ENCODE results near the gene TRMT13. TPM values are rescaled to one million over a fixed set of nuclear protein-coding genes. Genes with fewer than 3 reads are reported as not detected.

The TRMT13 gene
- total and polyA plus RNA-seq, 2 of the 13 experiments (the other 11 are each of a cell fraction or from before 2014, with no cell fraction given), result 10.0 to 12.4 TPM

DNA sequence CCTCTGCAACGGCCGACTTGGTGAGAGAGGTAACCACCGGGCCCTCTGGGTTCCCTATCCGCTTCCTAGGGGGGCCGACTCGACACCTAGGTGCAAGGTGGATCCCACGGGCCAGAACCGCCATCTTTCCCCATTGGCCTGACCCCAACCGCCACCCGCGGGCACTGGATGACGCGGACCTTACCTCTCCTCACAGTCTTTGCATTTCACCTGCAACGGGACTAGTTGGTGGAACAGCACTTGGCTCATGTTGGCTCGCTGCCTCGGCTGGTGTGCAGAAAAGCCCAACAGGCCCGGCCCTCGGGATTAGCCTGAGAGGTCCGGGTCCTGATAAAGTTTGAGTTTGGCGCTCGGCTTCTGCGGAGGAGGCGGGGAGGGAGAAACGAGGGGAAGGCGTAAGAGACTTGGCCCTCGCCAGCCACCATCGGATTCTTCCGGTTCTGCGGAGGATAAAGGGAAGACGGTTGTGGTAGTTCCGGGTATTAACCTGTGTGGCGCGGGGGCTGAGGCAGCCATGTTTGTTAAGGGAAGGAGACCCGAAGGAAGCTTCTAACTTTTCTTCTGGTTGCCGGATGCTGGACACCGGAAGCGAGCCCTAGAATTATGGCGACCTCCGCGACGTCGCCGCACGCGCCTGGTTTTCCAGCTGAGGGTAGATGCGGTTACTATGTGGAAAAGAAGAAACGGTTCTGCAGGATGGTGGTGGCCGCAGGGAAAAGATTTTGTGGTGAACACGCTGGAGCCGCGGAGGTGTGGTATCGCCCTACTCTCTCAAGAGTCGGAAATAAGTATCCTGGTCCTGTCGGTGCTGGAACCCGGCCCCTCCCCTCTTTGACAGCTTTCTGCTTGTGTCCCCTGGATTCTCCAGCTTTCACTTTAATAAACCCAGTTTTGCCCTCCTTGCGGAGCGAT, at the start of gene TRMT13, which contains the start of gene SASS6 (continued):
- TF ChIP-seq, protein P1, sequence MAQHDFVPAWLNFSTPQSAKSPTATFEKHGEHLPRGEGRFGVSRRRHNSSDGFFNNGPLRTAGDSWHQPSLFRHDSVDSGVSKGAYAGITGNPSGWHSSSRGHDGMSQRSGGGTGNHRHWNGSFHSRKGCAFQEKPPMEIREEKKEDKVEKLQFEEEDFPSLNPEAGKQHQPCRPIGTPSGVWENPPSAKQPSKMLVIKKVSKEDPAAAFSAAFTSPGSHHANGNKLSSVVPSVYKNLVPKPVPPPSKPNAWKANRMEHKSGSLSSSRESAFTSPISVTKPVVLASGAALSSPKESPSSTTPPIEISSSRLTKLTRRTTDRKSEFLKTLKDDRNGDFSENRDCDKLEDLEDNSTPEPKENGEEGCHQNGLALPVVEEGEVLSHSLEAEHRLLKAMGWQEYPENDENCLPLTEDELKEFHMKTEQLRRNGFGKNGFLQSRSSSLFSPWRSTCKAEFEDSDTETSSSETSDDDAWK (CRISPR knock-in tag; IDR thresholded peaks at IDR 0.05), result no peak
- TF ChIP-seq, protein P2, sequence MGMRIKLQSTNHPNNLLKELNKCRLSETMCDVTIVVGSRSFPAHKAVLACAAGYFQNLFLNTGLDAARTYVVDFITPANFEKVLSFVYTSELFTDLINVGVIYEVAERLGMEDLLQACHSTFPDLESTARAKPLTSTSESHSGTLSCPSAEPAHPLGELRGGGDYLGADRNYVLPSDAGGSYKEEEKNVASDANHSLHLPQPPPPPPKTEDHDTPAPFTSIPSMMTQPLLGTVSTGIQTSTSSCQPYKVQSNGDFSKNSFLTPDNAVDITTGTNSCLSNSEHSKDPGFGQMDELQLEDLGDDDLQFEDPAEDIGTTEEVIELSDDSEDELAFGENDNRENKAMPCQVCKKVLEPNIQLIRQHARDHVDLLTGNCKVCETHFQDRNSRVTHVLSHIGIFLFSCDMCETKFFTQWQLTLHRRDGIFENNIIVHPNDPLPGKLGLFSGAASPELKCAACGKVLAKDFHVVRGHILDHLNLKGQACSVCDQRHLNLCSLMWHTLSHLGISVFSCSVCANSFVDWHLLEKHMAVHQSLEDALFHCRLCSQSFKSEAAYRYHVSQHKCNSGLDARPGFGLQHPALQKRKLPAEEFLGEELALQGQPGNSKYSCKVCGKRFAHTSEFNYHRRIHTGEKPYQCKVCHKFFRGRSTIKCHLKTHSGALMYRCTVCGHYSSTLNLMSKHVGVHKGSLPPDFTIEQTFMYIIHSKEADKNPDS (CRISPR knock-in tag; IDR thresholded peaks at IDR 0.05), result no peak
- no peak; the same call in 1 of the 2 replicates for TF ChIP-seq NFE2L2 (IDR thresholded peaks at IDR 0.05; ENCODE audit: low read length)
- TF ChIP-seq, protein P3, sequence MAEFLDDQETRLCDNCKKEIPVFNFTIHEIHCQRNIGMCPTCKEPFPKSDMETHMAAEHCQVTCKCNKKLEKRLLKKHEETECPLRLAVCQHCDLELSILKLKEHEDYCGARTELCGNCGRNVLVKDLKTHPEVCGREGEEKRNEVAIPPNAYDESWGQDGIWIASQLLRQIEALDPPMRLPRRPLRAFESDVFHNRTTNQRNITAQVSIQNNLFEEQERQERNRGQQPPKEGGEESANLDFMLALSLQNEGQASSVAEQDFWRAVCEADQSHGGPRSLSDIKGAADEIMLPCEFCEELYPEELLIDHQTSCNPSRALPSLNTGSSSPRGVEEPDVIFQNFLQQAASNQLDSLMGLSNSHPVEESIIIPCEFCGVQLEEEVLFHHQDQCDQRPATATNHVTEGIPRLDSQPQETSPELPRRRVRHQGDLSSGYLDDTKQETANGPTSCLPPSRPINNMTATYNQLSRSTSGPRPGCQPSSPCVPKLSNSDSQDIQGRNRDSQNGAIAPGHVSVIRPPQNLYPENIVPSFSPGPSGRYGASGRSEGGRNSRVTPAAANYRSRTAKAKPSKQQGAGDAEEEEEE (CRISPR knock-in tag; IDR thresholded peaks at IDR 0.05; ENCODE audit: borderline replicate concordance), result no peak; the same call in 1 of the 2 replicates
- peak; percentile 93; the same call in 1 of the 2 replicates for TF ChIP-seq ZNF788 (CRISPR knock-in tag; IDR thresholded peaks at IDR 0.05; ENCODE audit: borderline replicate concordance)
- 0 out of 2 replicates have a peak, but pooled peaks have one; percentile 34 for TF ChIP-seq HNRNPL (IDR thresholded peaks at IDR 0.05; ENCODE audit: low read depth, low read length)
- TF ChIP-seq, protein P4, sequence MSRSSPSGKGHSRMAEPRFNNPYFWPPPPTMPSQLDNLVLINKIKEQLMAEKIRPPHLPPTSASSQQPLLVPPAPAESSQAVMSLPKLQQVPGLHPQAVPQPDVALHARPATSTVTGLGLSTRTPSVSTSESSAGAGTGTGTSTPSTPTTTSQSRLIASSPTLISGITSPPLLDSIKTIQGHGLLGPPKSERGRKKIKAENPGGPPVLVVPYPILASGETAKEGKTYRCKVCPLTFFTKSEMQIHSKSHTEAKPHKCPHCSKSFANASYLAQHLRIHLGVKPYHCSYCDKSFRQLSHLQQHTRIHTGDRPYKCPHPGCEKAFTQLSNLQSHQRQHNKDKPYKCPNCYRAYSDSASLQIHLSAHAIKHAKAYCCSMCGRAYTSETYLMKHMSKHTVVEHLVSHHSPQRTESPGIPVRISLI (CRISPR knock-in tag; IDR thresholded peaks at IDR 0.05; ENCODE audit: borderline replicate concordance), result 0 out of 2 replicates have a peak, but pooled peaks have one; percentile 8
- TF ChIP-seq ETV6 (CRISPR knock-in tag; conservative IDR thresholded peaks at IDR 0.05), result no peak; the same call in 1 of the 2 replicates
- no peak; the same call in 1 of the 2 replicates for TF ChIP-seq HDAC2 (CRISPR knock-in tag; IDR thresholded peaks at IDR 0.05)
- 0 out of 2 replicates have a peak, but pooled peaks have one; percentile 36 for TF ChIP-seq SAFB2 (CRISPR knock-in tag; IDR thresholded peaks at IDR 0.05; ENCODE audit: borderline replicate concordance, low read depth)
- no peak for TF ChIP-seq FOXP1 (IDR thresholded peaks at IDR 0.05)
- no peak for TF ChIP-seq FOXP1 (CRISPR knock-in tag; IDR thresholded peaks at IDR 0.05)
- TF ChIP-seq, protein P5, sequence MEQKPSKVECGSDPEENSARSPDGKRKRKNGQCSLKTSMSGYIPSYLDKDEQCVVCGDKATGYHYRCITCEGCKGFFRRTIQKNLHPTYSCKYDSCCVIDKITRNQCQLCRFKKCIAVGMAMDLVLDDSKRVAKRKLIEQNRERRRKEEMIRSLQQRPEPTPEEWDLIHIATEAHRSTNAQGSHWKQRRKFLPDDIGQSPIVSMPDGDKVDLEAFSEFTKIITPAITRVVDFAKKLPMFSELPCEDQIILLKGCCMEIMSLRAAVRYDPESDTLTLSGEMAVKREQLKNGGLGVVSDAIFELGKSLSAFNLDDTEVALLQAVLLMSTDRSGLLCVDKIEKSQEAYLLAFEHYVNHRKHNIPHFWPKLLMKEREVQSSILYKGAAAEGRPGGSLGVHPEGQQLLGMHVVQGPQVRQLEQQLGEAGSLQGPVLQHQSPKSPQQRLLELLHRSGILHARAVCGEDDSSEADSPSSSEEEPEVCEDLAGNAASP (CRISPR knock-in tag; IDR thresholded peaks at IDR 0.05; ENCODE audit: borderline replicate concordance), result peak; percentile 57
- peak; percentile 77; the same call in 1 of the 2 replicates for TF ChIP-seq ZZZ3 (CRISPR knock-in tag; IDR thresholded peaks at IDR 0.05; ENCODE audit: borderline replicate concordance)
- no peak for TF ChIP-seq SNAI1 (CRISPR knock-in tag; IDR thresholded peaks at IDR 0.05; ENCODE audit: borderline replicate concordance)
- TF ChIP-seq ZNF232 (CRISPR knock-in tag; IDR thresholded peaks at IDR 0.05; ENCODE audit: borderline replicate concordance), result peak; percentile 87; the same call in 1 of the 2 replicates
- TF ChIP-seq RAD21 (CRISPR knock-in tag; IDR thresholded peaks at IDR 0.05), result no peak
- no peak for TF ChIP-seq NFATC3 (CRISPR knock-in tag; IDR thresholded peaks at IDR 0.05)
- TF ChIP-seq ZNF282 (IDR thresholded peaks at IDR 0.05; ENCODE audit: partially characterized antibody), result no peak
- peak; percentile 91 for TF ChIP-seq POGZ (CRISPR knock-in tag; IDR thresholded peaks at IDR 0.05)
- no peak for TF ChIP-seq ZSCAN12 (CRISPR knock-in tag; IDR thresholded peaks at IDR 0.05)

All from HepG2 (cell line).